SH-SY5Y (cell line): ENCODE data around the gene SAE1.

Source experiments
- GATA2 ChIP-seq: IDR thresholded peaks from 2 replicates; pipeline ENCODE4 v1.6.1; 2011; ENCODE audit warnings: mild to moderate bottlenecking, low read depth, low read length
- GATA3 ChIP-seq: IDR thresholded peaks from 2 replicates; pipeline ENCODE4 v1.6.1; 2011; ENCODE audit warnings: low read depth, mild to moderate bottlenecking, low read length, moderate library complexity

GRCh38 chr19:47157431-47158321, 27.0 kb downstream of the SAE1 start:
- no peak for TF ChIP-seq GATA2
- TF ChIP-seq GATA3 = no peak
